Measurements from ENCODE around the gene ACOT7.

The ACOT7 gene

DNA sequence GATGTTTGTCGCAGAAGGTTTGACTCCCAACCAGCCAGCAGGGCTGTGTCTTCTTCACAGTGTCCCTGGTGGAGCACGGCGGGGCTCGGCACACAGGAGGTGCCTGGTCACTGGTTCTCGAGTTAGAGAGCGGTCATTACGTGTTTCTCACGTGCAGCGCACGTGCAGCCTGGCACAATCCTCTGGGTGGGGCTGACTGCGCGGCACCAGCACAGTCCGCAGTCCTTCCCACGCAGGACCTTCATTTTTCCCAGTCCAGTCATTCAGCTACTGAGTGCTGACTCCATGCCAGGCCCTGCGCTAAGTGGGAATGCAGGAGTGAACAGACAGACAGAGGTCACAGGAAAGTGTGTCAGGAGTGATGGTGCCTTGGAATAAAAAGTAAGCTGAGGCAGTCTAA, 86.5 kb downstream of the ACOT7 start:
- no peak for DNase-seq

DNA sequence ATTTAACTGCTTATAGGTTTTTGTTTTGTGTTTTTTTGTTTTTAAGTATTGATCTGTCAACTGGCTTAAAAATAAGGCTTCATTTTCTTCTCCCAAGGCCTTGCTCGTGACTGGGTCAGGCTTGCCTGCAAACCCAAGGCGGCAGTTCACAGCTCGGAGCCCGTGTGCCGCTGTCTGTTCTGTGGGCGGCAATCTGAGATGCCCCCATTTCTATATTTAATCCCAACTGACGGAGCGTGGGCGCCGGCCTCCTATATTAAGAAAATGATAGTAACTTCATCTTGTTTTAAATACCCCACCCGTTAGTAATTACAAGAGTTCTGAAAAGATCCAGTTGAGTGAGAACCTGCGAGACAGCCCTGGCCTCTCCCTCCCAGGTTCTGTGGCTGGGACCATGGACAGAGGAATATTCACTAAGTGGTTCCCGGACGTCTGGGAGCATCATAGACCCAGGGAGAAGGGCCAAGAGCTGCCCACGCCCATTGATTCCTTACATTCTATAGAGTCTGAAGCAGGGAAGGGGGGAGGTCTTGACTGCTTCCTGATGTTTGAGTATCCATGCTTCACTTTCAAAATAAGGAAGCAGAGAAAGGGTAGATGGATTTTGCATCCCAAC, 90.1 kb downstream of the ACOT7 start:
- DNase-seq = no peak

DNA sequence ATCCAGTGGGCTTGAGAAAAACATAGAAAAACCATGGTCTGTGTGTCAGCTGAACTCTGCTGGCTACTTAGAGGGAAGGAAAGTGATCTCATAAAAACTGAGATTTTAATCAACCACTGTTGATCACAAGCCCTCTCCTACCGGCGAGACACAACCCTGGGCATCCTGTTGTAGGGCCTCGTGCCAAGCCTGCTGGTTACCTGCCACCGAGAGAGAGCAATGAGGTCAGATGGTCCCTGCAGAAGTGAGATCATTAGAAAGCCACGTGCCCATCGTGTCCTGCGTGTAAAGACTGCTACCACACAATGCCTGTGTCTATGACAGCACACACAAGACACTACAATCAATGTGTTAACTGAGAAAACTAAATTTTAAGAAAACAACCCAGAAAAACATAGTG, 91.0 kb downstream of the ACOT7 start:
- no peak for DNase-seq

DNA sequence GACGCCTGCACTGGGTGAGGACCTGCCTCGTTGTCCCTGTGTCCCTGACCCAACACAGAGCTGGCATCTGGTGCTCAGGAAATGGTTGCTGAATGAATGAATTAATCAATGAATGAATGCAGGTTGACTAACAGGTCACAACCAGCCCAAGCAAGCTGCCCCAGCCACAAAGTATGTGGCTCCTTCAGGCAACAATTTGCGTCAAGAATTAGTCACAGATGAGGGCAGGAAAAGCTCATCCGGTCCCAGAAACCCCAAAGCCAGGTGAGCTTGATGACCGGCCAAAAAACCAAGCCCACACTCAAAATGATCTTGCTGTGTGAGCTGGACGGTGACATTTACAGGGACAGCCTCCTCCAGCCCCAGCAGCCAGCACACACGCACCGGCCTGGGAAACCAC, 92.0 kb downstream of the ACOT7 start:
- DNase-seq = no peak

DNA sequence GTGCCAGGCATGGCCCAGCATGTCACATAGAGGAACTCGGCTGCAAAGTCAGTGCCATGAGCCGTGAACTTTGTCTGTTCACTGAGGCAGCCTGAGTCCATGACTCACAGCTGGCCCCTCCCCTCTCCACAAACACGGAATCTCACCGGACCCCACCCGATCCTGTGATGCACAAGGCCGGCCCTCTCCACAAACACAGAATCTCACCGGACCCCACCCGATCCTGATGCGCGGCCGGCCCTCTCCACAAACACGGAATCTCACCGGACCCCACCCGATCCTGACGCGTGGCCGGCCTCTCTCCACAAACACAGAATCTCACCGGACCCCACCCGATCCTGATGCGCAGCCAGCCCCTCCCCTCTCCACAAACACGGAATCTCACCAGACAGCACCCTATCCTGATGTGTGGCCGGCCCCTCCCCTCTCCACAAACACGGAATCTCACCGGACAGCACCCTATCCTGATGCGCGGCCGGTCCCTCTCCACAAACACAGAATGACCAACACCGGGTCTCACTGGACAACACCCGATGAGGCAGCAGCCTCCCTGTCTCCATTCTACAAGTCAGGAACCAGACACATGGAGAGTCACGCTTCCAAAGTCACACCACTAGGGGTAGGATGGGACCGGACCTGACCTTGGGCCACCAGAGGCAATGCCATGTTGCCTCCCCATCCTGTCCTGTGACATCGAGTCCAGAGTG, 93.1 kb downstream of the ACOT7 start:
- DNase-seq = no peak

DNA sequence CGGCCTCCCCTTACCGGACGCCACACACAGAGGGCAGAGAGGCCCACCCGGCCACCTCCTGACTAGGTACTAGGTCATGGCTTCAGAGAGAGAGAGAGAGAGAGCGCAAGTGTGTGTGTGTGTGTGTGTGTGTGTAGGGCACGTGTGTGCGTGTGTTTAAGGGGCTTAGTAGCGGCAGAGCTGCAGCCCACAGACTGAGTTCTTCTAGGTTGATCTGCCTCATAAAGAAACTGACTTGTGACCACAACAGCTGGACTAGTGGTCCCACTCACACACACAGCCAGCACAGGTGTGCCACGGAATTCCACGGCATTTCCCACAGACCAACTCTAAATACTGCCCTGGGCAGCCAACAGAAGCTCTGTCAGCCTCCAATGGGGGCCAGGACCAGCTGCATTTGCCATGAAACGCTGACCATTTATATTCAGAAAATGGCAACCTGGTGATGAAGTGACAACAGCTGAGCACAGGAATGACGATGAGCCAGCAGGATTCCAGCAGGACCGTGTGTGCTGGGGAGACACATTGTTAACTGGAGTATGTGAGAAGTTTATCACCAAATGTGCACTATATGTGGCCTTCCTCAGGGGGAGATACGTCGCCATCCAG, 93.9 kb downstream of the ACOT7 start:
- DNase-seq = no peak

DNA sequence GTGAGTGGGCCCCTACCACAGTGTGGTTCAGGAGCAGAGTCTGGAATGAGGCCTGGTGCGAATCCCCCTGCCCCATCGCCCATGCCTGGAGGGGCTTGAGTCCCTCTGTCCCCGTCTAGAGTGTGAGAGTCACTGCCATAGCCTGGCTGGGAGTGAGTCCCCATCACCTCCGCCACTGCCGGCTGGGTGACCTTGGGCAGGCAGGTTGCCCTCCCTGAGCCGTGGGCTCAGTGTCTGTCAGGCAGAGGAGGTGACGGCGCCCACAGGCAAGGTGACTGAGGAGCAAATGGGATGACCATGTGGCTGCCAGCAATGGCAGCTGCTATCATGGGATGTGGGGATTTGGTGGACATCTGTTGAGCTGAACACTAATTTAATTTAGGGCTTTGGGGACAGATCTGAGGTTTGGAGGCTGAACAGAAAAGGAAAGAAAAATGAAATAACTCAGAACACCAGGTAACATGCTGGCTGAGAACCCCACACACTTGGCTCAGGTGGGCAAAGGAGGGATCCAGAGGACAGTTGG, 94.6 kb downstream of the ACOT7 start:
- DNase-seq = no peak

DNA sequence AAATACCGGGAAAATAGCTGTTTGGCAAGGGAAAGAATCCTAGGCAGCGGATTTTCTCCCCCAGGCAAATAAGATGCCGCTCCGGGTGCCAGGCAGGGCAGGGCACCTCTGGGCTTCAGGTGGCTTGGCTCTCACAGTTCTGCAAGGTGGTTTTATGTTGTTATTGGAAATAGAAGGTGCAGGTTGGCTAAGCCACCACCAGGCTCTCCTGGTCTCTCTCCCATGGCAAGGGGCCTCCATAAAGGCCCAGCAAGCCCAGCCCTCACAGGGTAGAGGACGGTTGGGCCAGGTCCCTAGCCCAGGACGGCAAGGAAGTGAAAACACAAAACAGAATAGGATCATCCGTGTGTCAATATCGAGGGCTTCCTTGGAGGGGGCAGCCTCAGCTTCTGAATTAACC, 95.0 kb downstream of the ACOT7 start:
- no peak for DNase-seq

DNA sequence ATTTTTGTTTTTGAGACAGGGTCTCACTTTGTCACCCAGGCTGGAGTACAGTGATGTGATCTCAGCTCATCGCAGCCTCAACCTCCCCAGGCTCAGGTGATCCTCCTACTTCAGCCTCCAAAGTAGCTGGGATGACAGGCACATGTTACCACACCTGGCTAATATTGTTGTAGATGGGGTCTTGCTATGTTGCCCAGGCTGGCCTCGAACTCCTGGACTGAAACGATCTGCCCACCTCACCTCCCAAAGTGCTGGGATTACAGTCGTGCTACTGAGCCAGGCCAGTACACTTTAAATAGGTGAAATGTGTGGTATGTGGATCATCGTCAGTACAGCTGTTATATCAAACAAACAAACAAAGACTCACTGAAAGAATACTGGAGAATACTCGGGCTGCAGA, 97.7 kb downstream of the ACOT7 start:
- no peak for DNase-seq

DNA sequence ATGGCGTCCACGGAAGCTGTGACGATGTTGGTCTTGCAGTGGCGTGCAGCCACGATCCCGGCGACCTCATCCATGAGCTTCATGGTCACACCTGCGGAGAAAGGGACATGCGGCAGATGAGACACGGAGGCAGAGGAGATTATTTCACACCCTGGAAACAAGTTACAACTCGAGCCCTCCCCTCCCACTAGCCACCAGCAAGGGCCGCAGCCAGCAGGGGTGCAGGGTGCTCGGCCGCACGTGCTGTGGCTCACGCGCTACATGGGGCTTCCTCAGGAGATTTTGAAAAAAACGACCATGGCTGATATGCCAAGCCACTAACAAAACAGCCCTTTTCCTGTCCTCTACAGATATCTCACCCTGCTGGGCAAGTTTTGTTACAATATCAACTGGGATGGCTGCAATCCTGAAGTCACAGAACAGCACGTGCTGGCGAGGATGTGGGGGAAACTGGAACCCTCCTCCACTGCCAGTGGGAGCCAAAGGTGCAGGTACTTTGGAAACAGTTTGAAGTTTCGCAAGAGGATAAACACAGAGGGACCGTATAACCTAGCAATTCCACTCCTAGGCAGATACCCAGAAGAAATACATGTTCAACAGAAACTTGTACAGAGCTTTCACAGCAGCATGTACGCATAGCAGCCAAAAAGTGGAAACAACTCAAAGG, 98.5 kb downstream of the ACOT7 start:
- no peak for DNase-seq

DNA sequence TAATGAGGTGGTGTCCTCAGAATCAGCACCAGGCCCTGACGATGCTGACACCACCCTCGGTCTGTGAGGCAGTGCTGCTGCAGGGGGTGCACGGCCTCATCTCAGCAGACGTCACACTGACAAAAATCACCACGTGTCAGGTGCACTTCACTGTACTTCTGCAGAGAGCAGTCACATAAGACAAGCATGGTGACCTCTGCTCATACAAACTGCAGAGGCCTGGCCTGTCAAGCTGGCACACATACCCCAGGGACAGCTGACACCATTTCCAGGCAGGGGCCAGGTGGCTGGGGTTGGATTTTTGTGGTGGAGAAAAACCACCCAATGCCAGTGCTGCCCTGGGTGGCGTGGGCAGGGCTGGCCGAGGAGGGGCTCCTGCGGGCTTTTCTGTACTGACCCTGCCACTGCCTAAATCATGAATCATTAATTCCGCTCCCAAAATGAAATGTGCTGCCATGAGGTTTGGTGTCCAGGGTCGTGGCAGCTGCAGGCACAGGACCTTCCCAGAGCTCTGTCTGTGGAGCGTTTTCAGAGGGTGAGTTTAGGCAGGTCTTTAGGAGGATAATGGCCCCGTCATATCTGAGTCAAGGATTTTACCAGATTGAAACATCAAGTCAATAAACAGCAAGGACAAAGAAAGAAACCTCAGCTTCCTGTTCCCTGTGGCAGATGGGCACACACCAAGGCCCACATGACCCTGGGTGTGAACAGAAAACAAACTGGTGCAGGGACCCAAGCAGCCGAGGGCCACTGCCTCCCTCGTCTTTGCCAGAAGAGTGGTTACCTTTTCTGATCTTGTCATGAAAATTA, 99.3 kb downstream of the ACOT7 start:
- DNase-seq = peak; percentile 3

DNA sequence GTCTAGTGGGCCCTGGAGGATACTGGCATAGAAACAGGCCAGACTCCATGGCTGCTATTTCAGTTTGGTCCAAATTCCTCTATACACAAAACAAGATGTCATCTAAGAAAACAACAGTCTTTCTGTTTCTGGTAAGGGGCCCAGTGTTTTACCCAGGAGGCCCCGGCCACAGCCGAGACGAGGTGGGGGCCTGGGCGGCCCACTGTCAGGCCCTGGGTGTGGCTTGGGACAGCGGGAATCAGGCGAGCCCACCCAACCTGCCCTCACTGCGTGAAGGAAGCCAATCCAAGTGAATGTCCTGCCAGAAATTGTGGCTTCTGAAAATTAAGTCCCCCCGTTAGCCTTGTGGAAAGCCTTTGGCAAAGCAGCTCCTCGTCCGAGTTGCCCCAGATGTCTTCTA, 101.5 kb downstream of the ACOT7 start:
- no peak for DNase-seq

DNA sequence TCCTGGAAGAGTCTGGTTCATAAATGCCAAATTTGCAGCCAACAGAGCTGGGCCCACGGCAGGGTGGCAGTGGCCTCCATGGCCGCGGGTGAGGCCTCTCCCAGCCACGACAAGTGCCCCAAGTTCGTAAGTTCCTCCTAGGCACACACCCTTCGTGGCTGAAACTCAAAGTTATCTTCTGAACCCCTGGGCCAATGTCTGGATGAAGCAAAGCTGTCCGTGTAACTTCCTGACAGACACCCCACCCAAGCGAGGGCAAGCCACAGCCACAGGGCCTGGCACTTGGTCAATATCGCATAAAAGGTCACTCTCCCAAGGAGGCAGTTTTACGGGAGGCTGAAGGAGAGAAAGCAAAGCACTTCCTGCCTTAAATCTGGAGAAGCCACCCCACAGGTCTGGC, 104.9 kb downstream of the ACOT7 start:
- no peak for DNase-seq

DNA sequence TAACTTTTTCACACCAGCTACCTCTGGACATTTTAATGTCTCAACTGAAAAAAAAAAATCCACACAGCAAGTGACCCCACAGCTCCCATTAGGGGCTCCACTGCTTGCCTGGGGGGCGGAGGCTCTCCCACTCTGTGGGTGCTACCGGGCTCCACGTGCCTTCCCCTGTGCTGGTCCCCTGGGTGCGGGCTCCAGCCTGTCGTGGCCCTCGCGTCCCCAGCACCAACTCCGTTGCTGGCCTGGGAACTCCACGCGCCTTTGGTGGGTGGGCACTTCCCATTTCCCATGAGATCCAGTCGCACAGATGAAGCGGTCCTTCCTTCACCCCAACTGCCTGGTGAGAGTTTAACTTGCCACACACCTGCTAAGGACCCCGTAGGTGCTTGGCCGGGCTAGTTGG, 105.5 kb downstream of the ACOT7 start:
- DNase-seq = no peak

DNA sequence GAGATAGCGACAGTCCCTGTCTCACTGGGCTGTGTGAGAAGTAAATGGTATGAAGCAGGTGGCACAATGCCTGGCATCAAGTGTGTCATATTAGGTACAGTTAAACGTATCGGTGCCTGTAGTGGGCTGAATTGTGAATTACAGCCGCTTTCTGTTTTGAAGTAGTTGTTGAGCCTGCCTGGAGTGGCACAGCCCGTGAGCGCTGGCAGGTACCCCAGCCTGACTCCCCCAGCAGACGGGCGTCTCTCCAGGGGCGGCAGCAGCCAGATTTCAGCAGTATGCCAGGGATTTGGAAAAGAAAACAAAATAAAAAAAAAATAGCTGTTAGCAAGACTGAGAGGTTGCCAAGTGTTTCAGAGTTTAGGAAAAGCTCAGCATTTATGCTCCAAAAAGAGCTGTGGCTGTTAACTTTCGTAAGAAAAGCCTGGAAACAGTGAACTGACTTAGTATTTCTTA, 106.1 kb downstream of the ACOT7 start:
- no peak for DNase-seq

DNA sequence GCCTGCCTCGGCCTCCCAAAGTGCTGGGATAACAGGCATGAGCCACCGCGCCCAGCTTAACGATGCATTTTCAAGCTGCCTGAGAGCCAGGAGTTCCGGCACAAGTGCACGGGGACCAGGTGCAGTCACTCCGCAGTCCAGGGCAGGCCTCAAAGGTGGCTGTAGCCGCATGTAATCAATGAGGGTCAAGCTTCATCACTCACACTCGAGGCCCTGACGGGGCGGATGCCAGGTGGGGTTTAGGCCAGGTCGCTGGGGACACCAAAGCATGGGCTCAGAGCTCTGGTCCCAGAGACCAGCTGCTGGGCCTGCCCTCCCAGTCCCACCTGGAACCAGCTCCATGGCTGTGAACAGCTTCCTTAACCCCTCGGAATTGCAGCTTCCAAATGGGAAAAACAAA, 106.5 kb downstream of the ACOT7 start:
- DNase-seq = no peak

DNA sequence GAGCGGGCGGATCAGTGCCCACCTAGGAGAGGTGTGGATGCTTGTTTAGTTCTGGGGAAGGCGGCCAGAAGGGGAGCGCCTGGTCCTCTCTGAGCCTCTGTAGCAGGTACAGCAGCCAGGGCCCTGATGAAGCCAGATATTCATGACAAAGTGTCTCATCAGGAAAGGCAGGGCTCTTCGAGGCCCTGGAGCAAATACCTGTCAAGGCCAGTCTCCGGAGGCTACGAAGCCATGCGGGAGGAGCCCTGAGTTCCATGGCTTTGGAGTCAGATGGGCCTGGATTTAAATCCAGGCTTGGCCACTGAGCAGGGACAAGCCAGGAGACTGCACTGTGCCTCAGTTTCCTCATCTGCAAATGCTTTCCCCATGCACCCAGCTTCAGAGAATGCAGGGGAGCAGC, 107.3 kb downstream of the ACOT7 start:
- DNase-seq = no peak

DNA sequence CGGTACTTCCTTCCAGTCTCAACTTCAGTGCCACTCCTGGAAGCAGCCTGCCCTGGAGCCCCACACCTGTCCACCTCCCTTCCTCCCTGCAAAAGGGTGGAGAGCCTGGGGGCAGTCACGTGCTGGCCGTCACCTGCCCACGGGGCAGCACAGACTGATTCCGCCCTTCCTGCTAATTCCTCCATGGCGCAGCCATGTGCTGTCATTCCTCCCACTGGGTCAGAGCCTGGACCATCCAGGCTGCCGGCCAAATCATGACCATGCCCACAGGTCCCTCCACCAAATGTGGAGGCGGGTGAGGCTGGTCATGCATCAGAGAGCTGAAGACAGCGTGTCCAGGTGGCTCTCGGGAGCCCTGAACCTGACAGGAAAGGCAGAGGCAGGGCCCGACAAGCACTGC, 108.2 kb downstream of the ACOT7 start:
- DNase-seq = no peak

DNA sequence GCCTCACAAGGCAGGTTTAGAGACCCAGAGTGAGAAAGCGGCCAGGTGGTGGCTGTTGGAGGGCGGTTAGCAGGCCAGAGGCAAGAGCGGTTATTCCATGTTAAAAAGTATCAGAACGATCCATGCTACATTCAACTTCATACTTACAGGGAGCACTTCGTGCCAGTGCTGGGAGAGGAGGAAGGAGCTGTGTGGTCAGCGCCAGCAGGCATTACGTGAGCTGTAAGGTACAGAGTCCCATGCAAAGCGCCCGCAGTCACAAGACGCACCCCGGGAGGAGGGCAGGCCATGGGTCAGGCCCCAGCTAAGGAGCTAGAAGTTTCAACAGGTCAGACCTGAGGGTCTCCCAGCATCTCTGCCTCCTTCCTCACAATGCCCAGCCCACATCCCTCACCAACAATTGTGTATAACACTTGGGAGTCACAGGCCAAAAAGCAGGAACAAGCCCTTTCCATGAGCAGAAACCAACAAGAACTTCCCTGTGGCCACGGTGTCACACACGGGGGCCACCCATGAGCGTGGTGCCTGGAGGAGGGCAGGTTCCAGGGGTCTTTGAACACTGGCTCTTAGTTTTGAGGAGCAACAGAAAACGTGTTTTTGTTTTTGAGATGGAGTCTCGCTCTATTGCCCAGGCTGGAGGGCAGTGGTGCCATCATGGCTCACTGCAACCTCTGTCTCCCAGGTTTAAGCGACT, 110.8 kb downstream of the ACOT7 start:
- DNase-seq = no peak

DNA sequence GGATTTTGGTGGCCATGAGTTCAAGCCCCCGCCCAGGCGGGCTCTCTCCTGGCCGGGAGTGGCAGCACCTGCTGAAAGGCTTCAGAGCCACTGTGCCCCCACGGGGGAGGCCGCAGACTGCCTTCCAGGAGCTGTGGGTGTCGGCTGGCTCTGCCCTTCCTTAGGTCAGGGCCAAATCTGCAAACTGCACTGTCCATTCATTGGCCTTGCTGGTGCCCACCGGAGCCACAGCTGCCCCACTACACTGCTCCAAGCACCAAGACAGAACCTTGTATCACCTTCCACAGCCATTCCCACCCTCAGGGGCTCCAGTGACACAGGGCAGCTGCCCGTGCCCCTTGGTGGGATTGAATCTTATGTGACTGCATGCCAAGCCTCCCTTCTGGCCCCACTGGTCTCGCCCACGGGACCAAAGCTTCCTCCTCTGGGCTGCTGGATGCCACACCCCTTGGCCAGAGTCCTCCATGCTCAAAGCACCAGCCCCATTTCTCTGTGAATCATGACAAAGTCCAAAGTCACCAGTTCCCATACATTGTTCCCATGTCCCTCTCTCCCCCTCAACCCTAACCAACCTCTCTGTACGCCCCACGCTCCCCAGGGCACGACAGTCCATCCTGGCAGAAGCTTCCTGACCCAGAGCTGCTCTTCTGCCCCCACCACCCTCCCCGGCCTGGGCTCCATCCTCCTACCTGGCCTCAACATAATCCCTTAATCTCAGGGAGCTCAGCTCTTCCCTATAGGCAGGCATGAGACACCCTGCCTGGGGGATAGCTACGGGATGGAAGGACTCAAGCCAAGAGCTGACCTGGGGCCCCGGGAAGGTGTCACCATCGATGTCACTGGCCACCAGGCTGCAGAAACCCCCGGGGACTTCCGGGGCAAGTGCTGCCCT, 111.8 kb downstream of the ACOT7 start:
- no peak for DNase-seq
